HCT116 (cell line): ENCODE data around the gene EYA3. TPM values are rescaled to one million over a fixed set of nuclear protein-coding genes. Genes with fewer than 3 reads are reported as not detected.

Experiments
- ATAC-seq: fragments of 200-7000 bp; cut with Tn5 transposase; 2 replicates; pipeline ENCODE4 v1.9.1; 2020; ENCODE audit warnings: mild to moderate bottlenecking, moderate library complexity
- BruUV-seq: library from RNA; stranded (reverse); fragments of 400-500 nt; replicated peaks from 2 replicates; lab custom pipeline; 2021; lab: Mats Ljungman, UMichigan
- CTCF ChIA-PET: fragments of 300-600 bp; sonication (Branson Sonifier 250); formaldehyde crosslinking; loops from one replicate; lab custom pipeline; 2021; ENCODE audit warnings: antibody characterized with exemption; lab: Charles Lee
- POLR2A ChIA-PET: fragments of 300-600, 350-600 bp; sonication (Branson Sonifier 250); formaldehyde crosslinking; loops from one replicate; lab custom pipeline; 2021; ENCODE audit warnings: antibody characterized with exemption; lab: Charles Lee
- RAD21 ChIA-PET, 2 experiments: fragments of 300-600 bp; sonication (Branson Sonifier 250); formaldehyde crosslinking; loops; one replicate each; lab custom pipeline; 2023; ENCODE audit warnings: low total read pairs in 2 of 2; ENCODE audit not compliant: uncharacterized antibody in 2 of 2, unreplicated experiment in 2 of 2, low non-redundant PET in 1 of 2; lab: Charles Lee
- DNase-seq: peaks from one replicate; pipeline ENCODE4 v3.0.0-alpha.2; 2010; ENCODE audit warnings: low read depth, low spot score
- H2AFZ ChIP-seq: fragments of 200-600 bp; shearing (Covaris generic), sonication (generic); 2 replicates; pipeline ENCODE4 v1.6.1; 2017; ENCODE audit warnings: low read depth, mixed run types, mixed read lengths, antibody characterized with exemption, low read length; ENCODE audit not compliant: poor library complexity, severe bottlenecking
- H3K27ac ChIP-seq: 2 replicates; pipeline ENCODE4 v1.5.1; 2012; ENCODE audit warnings: low read depth, low read length
- H3K27me3 ChIP-seq: fragments of 200-600 bp; sonication (generic); 2 replicates; pipeline ENCODE4 v1.6.1; 2016; ENCODE audit warnings: mixed run types, low read length, mixed read lengths; ENCODE audit not compliant: insufficient read depth
- H3K36me3 ChIP-seq, 2 experiments: fragments of 200-500 bp in 1 of 2; fragments of 200-600 bp in 1 of 2; sonication (Bioruptor generic) in 1 of 2; sonication (generic) in 1 of 2; 2 replicates each; pipeline versions ENCODE4 v1.5.1 to v1.6.1; 2014 to 2016; ENCODE audit warnings: low read length in 2 of 2, inconsistent platforms in 1 of 2, mixed read lengths in 1 of 2, mixed run types in 1 of 2; ENCODE audit not compliant: insufficient read depth in 2 of 2, control insufficient read depth in 1 of 2
- H3K4me1 ChIP-seq, 2 experiments: fragments of 200-600 bp in 1 of 2; sonication (generic) in 1 of 2; 2 replicates each; pipeline versions ENCODE4 v1.5.1 to v1.6.1; 2012 to 2017; ENCODE audit warnings: low read length in 2 of 2, inconsistent platforms in 1 of 2, mild to moderate bottlenecking in 1 of 2, mixed read lengths in 1 of 2, mixed run types in 1 of 2, moderate library complexity in 1 of 2; ENCODE audit not compliant: insufficient read depth in 2 of 2, control insufficient read depth in 1 of 2
- H3K4me2 ChIP-seq: fragments of 200-600 bp; sonication (generic); 2 replicates; pipeline ENCODE4 v1.6.1; 2017; ENCODE audit warnings: mixed run types, low read length, mixed read lengths
- H3K4me3 ChIP-seq, 2 experiments: fragments of 200-600 bp in 1 of 2; sonication (generic) in 1 of 2; replicated peaks in 1 of 2; 2 replicates each; pipeline ENCODE4 v1.5.1; 2011 to 2016; ENCODE audit warnings: low read length in 2 of 2, control low read depth in 1 of 2, low read depth in 1 of 2, mild to moderate bottlenecking in 1 of 2, mixed read lengths in 1 of 2, mixed run types in 1 of 2
- H3K79me2 ChIP-seq: fragments of 200-600 bp; sonication (generic); 2 replicates; pipeline ENCODE4 v1.6.1; 2017; ENCODE audit warnings: mild to moderate bottlenecking, mixed run types, low read length, moderate library complexity, mixed read lengths; ENCODE audit not compliant: insufficient read depth
- H3K9ac ChIP-seq: fragments of 200-600 bp; sonication (generic); 2 replicates; pipeline ENCODE4 v1.6.1; 2016; ENCODE audit warnings: low read length, mixed read lengths
- H3K9me2 ChIP-seq: fragments of 200-600 bp; sonication (generic), shearing (Covaris generic); 2 replicates; pipeline ENCODE4 v1.6.1; 2017; ENCODE audit warnings: mixed run types, mild to moderate bottlenecking, moderate library complexity; ENCODE audit not compliant: insufficient read depth
- H3K9me3 ChIP-seq, 2 experiments: fragments of 200-500 bp in 1 of 2; fragments of 200-600 bp in 1 of 2; sonication (Bioruptor generic) in 1 of 2; sonication (generic) in 1 of 2; 2 replicates each; pipeline ENCODE4 v1.6.1; 2014 to 2017; ENCODE audit warnings: low read length in 2 of 2, mixed read lengths in 2 of 2, inconsistent platforms in 1 of 2, low read depth in 1 of 2, mild to moderate bottlenecking in 1 of 2, mixed run types in 1 of 2, moderate library complexity in 1 of 2; ENCODE audit not compliant: control insufficient read depth in 1 of 2, insufficient read depth in 1 of 2
- H4K20me1 ChIP-seq: fragments of 200-600 bp; sonication (generic), shearing (Covaris generic); 2 replicates; pipeline ENCODE4 v1.6.1; 2017; ENCODE audit warnings: mixed run types, mild to moderate bottlenecking, moderate library complexity; ENCODE audit not compliant: insufficient read depth
- CTCF ChIP-seq, 3 experiments: fragments of 200-600 bp in 1 of 3; sonication (generic) in 1 of 3; IDR thresholded peaks in 2 of 3; conservative IDR thresholded peaks in 1 of 3; 2 replicates each; pipeline ENCODE4 v1.5.1; 2012 to 2017; ENCODE audit warnings: low read depth in 2 of 3, low read length in 2 of 3, antibody characterized with exemption in 1 of 3, borderline replicate concordance in 1 of 3, control low read depth in 1 of 3, mild to moderate bottlenecking in 1 of 3, mixed read lengths in 1 of 3, mixed run types in 1 of 3, moderate library complexity in 1 of 3; ENCODE audit not compliant: insufficient read depth in 1 of 3
- EGR1 ChIP-seq: IDR thresholded peaks from 2 replicates; pipeline ENCODE4 v1.6.1; 2012; ENCODE audit warnings: low read depth
- EZH2phosphoT487 ChIP-seq: fragments of 200-600 bp; IDR thresholded peaks from 2 replicates; pipeline ENCODE4 v1.6.1; 2018; ENCODE audit warnings: antibody characterized with exemption, borderline replicate concordance
- POLR2AphosphoS5 ChIP-seq: IDR thresholded peaks from 2 replicates; pipeline ENCODE4 v1.6.1; 2011; ENCODE audit warnings: mild to moderate bottlenecking, low read depth, low read length, moderate library complexity
- RAD21 ChIP-seq: IDR thresholded peaks from 2 replicates; pipeline ENCODE4 v1.6.1; 2012; ENCODE audit warnings: low read depth, mild to moderate bottlenecking
- REST ChIP-seq: IDR thresholded peaks from 2 replicates; pipeline ENCODE4 v1.6.1; 2012; ENCODE audit warnings: low read depth
- SIN3A ChIP-seq: IDR thresholded peaks from 2 replicates; pipeline ENCODE4 v1.6.1; 2012; ENCODE audit warnings: low read depth
- ZNF274 ChIP-seq: fragments of 200-500 bp; sonication (Bioruptor generic); IDR thresholded peaks from 2 replicates; pipeline ENCODE4 v1.6.1; 2014; ENCODE audit warnings: mild to moderate bottlenecking, low read depth, low read length, inconsistent platforms
- intact Hi-C: fragments of 100-400 bp; cut with micrococcal nuclease; formaldehyde crosslinking; loops from 2 replicates; pipeline ENCODE4 v1.10.0; 2022
- total RNA-seq: library from RNA; stranded (reverse); gene quantifications from one replicate; pipeline ENCODE4 v1.2.1, GENCODE V29; 2021; ENCODE audit not compliant: unreplicated experiment

The EYA3 gene
- total RNA-seq, 1 experiment from 2014 or later: 25.9 TPM

GRCh38 chr1:28036431-28036830 is 52.0 kb downstream of the EYA3 start:
- RAD21 ChIA-PET: no interaction called here
- no peak for DNase-seq

GRCh38 chr1:28035420-28035819 is 53.0 kb downstream of the EYA3 start:
- Histone ChIP-seq H3K36me3 (peaks cover 2 to 7% of the 10 kb centered on the region in 2 experiments; a peak in 2 of 4 replicates), H3K4me2 (no peak overlapping the region), H3K4me1 (no peaks in the 10 kb centered on the region), H3K27me3 (no peaks in the 10 kb centered on the region), H3K9me2 (no peaks in the 10 kb centered on the region), H3K9ac (no peak overlapping the region), H2AFZ (no peak overlapping the region), H3K79me2 (no peaks in the 10 kb centered on the region), H4K20me1 (no peaks in the 10 kb centered on the region; the same call in 1 of the 2 replicates), H3K4me3 (no peak overlapping the region), H3K9me3 (no peaks in the 10 kb centered on the region), H3K27ac (no peak overlapping the region)
- DNase-seq (no peak), ATAC-seq (no peak)
- no TSS peak for BruUV-seq
- ChIA-PET POLR2A (no interaction called here), RAD21 (no interaction called here), CTCF (no interaction called here)
- intact Hi-C loops: no loop called here
- TF ChIP-seq EZH2phosphoT487: no peak
- TF ChIP-seq CTCF (IDR thresholded peaks at IDR 0.05 in 2 of 3, conservative IDR thresholded peaks at IDR 0.05 in 1 of 3; ENCODE audit: borderline replicate concordance in 1 of 3, insufficient read depth in 1 of 3, low read depth in 2 of 3, low read length in 2 of 3): no peak
- TF ChIP-seq SIN3A: no peak
- TF ChIP-seq EGR1: no peak
- TF ChIP-seq ZNF274: no peak
- TF ChIP-seq REST: no peak

More at GRCh38 chr1:28036431-28036830, 52.0 kb downstream of the EYA3 start:
- Histone ChIP-seq H3K79me2 (no peaks in the 10 kb centered on the region), H3K27ac (no peak overlapping the region), H3K4me1 (no peaks in the 10 kb centered on the region), H3K4me3 (no peak overlapping the region), H4K20me1 (no peaks in the 10 kb centered on the region; the same call in 1 of the 2 replicates), H3K9me2 (no peaks in the 10 kb centered on the region), H3K9me3 (no peaks in the 10 kb centered on the region), H3K36me3 (peaks cover 2 to 7% of the 10 kb centered on the region in 2 experiments; a peak in 2 of 4 replicates), H3K4me2 (no peak overlapping the region), H3K27me3 (no peaks in the 10 kb centered on the region), H3K9ac (no peak overlapping the region), H2AFZ (no peak overlapping the region)
- intact Hi-C loops: no loop called here
- ChIA-PET POLR2A (no interaction called here), CTCF (no interaction called here)
- TF ChIP-seq RAD21 (peak; percentile 43), CTCF (IDR thresholded peaks at IDR 0.05 in 2 of 3, conservative IDR thresholded peaks at IDR 0.05 in 1 of 3; ENCODE audit: borderline replicate concordance in 1 of 3, insufficient read depth in 1 of 3, low read depth in 2 of 3, low read length in 2 of 3) (peak in 2 of 3 experiments; percentile 9 to 17; a peak in 2 of 6 replicates), POLR2AphosphoS5 (no peak)
- BruUV-seq: no TSS peak
- no peak for ATAC-seq
